SU-DHL-6 (cell line): Measurements from ENCODE around the gene GGPS1.

ENCODE experiments used
- EZH2phosphoT487 ChIP-seq: fragments of 200-600 bp; sonication (generic), shearing (Covaris generic); conservative IDR thresholded peaks from 2 replicates; pipeline ENCODE4 v1.6.1; 2018; ENCODE audit warnings: mild to moderate bottlenecking, antibody characterized with exemption, low read length, moderate library complexity, mixed read lengths
- TF ChIP-seq, protein P1 (sequence below): fragments of 200-600 bp; sonication (generic); IDR thresholded peaks from one replicate; pipeline ENCODE4 v1.5.1; 2017; ENCODE audit warnings: antibody characterized with exemption, mild to moderate bottlenecking, low read length, moderate library complexity; ENCODE audit not compliant: insufficient read depth, poor library complexity, severe bottlenecking

DNA sequence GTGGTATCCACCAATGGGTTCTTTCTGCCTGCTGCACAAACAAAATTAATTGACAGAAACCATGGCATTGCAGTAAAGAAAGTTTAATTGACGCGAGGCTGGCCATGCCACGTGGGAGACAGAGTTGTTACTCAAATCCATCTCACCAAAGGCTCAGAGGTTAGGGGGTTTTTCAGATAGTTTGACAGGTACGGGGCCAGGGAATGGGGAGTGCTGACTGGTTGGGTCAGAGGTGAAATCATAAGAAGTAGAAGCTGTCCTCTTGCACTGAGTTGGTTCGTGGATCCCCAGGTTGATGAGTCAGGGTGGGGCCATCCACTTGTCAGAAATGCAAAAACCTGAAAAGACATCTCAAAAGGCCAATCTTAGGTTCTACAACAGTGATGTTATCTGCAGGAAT is 37.9 kb downstream of the GGPS1 start:
- TF ChIP-seq, protein P1, sequence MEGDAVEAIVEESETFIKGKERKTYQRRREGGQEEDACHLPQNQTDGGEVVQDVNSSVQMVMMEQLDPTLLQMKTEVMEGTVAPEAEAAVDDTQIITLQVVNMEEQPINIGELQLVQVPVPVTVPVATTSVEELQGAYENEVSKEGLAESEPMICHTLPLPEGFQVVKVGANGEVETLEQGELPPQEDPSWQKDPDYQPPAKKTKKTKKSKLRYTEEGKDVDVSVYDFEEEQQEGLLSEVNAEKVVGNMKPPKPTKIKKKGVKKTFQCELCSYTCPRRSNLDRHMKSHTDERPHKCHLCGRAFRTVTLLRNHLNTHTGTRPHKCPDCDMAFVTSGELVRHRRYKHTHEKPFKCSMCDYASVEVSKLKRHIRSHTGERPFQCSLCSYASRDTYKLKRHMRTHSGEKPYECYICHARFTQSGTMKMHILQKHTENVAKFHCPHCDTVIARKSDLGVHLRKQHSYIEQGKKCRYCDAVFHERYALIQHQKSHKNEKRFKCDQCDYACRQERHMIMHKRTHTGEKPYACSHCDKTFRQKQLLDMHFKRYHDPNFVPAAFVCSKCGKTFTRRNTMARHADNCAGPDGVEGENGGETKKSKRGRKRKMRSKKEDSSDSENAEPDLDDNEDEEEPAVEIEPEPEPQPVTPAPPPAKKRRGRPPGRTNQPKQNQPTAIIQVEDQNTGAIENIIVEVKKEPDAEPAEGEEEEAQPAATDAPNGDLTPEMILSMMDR, result no peak
- no peak for TF ChIP-seq EZH2phosphoT487
